PC-9 (cell line): ENCODE data around the gene ERC2.

Source experiments
- EZH2 ChIP-seq: fragments of 200-600 bp; sonication (generic); IDR thresholded peaks from 2 replicates; pipeline ENCODE4 v1.8.0; 2017; ENCODE audit warnings: antibody characterized with exemption, low read depth
- TF ChIP-seq, protein P1 (sequence below): fragments of 200-600 bp; sonication (generic); conservative IDR thresholded peaks from 2 replicates; pipeline ENCODE4 v1.6.1; 2017; ENCODE audit warnings: mixed run types, antibody characterized with exemption, mild to moderate bottlenecking, moderate library complexity

DNA sequence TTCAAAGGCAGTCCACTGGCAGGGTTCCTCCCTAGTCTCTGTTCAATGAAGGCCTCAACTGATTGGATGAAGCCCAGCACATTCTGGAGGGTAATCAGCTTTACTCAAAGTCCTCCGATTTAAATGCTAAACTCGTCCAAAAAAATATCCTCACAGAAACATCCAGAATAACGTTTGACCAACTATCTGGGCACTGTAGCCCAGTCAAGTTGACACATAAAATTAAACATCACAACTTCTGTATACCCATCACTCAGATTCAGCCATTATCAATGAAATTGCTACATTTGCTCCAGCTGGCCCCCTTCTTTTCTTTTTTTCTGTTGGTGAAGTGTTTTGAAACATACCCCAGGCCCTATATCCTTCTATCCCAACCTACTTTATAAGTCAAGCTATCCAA, 916.6 kb downstream of the ERC2 start:
- TF ChIP-seq, protein P1, sequence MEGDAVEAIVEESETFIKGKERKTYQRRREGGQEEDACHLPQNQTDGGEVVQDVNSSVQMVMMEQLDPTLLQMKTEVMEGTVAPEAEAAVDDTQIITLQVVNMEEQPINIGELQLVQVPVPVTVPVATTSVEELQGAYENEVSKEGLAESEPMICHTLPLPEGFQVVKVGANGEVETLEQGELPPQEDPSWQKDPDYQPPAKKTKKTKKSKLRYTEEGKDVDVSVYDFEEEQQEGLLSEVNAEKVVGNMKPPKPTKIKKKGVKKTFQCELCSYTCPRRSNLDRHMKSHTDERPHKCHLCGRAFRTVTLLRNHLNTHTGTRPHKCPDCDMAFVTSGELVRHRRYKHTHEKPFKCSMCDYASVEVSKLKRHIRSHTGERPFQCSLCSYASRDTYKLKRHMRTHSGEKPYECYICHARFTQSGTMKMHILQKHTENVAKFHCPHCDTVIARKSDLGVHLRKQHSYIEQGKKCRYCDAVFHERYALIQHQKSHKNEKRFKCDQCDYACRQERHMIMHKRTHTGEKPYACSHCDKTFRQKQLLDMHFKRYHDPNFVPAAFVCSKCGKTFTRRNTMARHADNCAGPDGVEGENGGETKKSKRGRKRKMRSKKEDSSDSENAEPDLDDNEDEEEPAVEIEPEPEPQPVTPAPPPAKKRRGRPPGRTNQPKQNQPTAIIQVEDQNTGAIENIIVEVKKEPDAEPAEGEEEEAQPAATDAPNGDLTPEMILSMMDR, result no peak
- TF ChIP-seq EZH2, result no peak
